Measurements from ENCODE around the gene TBPL1.
A peak's percentile ranks its signal among the peaks of the same experiment; 100 is the strongest.
"Not testable (repeated sequence)": the region's sequence is repeated elsewhere in the genome, so short reads cannot be mapped to it uniquely, and the experiment has no call there.

TBPL1 gene

GRCh38 chr6:133952815-133953633 is at the start of gene TBPL1:
TBPL1 (plus strand) TSS chr6:133953224; CDS start chr6:133980126, 26,902 bp downstream.
- peaks cover 10% of the 10 kb centered on the region for H3K4me1 ChIP-seq (ENCODE audit: control insufficient read depth, insufficient read depth, low read length)

GRCh38 chr6:133903855-133904254 is 49.2 kb upstream of the TBPL1 start:
- Histone ChIP-seq H3K9ac (ENCODE audit: low read length in 2 of 2) (no peak overlapping the region), H3K9me3 (ENCODE audit: control insufficient read depth in 2 of 2, low read length in 2 of 2) (no peaks in the 10 kb centered on the region), H3K27me3 (ENCODE audit: control insufficient read depth in 1 of 2, insufficient read depth in 2 of 2, low read length in 2 of 2) (peaks cover 3 to 5% of the 10 kb centered on the region in 2 donors), H3K4me3 (ENCODE audit: low read length in 2 of 2) (no peak overlapping the region), H3K27ac (ENCODE audit: low read length) (no peak overlapping the region), H3K4me1 (ENCODE audit: control insufficient read depth, insufficient read depth, low read length) (no peaks in the 10 kb centered on the region), H3K36me3 (ENCODE audit: control insufficient read depth in 2 of 2, insufficient read depth in 2 of 2, low read length in 2 of 2) (no peaks in the 10 kb centered on the region)

More at GRCh38 chr6:133952815-133953633, at the start of gene TBPL1:
- Histone ChIP-seq H3K9ac (ENCODE audit: low read length in 2 of 2) (peak within 1 kb of the TSS; percentile 82 to 92), H3K4me3 (ENCODE audit: low read length in 2 of 2) (peak within 1 kb of the TSS; percentile 82 to 98), H3K27me3 (ENCODE audit: control insufficient read depth in 1 of 2, insufficient read depth in 2 of 2, low read length in 2 of 2) (no peaks in the 10 kb centered on the region), H3K36me3 (ENCODE audit: control insufficient read depth in 2 of 2, insufficient read depth in 2 of 2, low read length in 2 of 2) (no peaks in the 10 kb centered on the region), H3K27ac (ENCODE audit: low read length) (peak within 1 kb of the TSS; percentile 84), H3K9me3 (ENCODE audit: control insufficient read depth in 2 of 2, low read length in 2 of 2) (no peaks in the 10 kb centered on the region)

GRCh38 chr6:133906050-133906449 is 47.0 kb upstream of the TBPL1 start:
- Histone ChIP-seq H3K4me1 (ENCODE audit: control insufficient read depth, insufficient read depth, low read length) (no peaks in the 10 kb centered on the region), H3K27me3 (ENCODE audit: control insufficient read depth in 1 of 2, insufficient read depth in 2 of 2, low read length in 2 of 2) (peaks cover 3 to 5% of the 10 kb centered on the region in 2 donors)

GRCh38 chr6:133916650-133917151 is 36.3 kb upstream of the TBPL1 start:
- Histone ChIP-seq H3K9me3 (ENCODE audit: control insufficient read depth in 2 of 2, low read length in 2 of 2) (no peaks in the 10 kb centered on the region), H3K27me3 (ENCODE audit: control insufficient read depth in 1 of 2, insufficient read depth in 2 of 2, low read length in 2 of 2) (no peaks in the 10 kb centered on the region), H3K4me1 (ENCODE audit: control insufficient read depth, insufficient read depth, low read length) (no peaks in the 10 kb centered on the region), H3K27ac (ENCODE audit: low read length) (no peak overlapping the region), H3K9ac (ENCODE audit: low read length in 2 of 2) (no peak overlapping the region), H3K4me3 (ENCODE audit: low read length in 2 of 2) (no peak overlapping the region), H3K36me3 (ENCODE audit: control insufficient read depth in 2 of 2, insufficient read depth in 2 of 2, low read length in 2 of 2) (no peaks in the 10 kb centered on the region)

More at GRCh38 chr6:133906050-133906449, 47.0 kb upstream of the TBPL1 start:
- Histone ChIP-seq H3K9me3 (ENCODE audit: control insufficient read depth in 2 of 2, low read length in 2 of 2) (no peaks in the 10 kb centered on the region), H3K4me3 (ENCODE audit: low read length in 2 of 2) (no peak overlapping the region), H3K9ac (ENCODE audit: low read length in 2 of 2) (no peak overlapping the region), H3K27ac (ENCODE audit: low read length) (no peak overlapping the region), H3K36me3 (ENCODE audit: control insufficient read depth in 2 of 2, insufficient read depth in 2 of 2, low read length in 2 of 2) (no peaks in the 10 kb centered on the region)

- Histone ChIP-seq H3K27me3 (ENCODE audit: control insufficient read depth in 1 of 2, insufficient read depth in 2 of 2, low read length in 2 of 2) (no peaks in the 10 kb centered on the region), H3K9ac (ENCODE audit: low read length in 2 of 2) (no peak overlapping the region), H3K9me3 (ENCODE audit: control insufficient read depth in 2 of 2, low read length in 2 of 2) (no peaks in the 10 kb centered on the region), H3K36me3 (ENCODE audit: control insufficient read depth in 2 of 2, insufficient read depth in 2 of 2, low read length in 2 of 2) (no peaks in the 10 kb centered on the region), H3K27ac (ENCODE audit: low read length) (no peak overlapping the region), H3K4me3 (ENCODE audit: low read length in 2 of 2) (no peak overlapping the region), H3K4me1 (ENCODE audit: control insufficient read depth, insufficient read depth, low read length) (no peaks in the 10 kb centered on the region)
Observed at GRCh38 chr6:133917781-133918180, 35.2 kb upstream of the TBPL1 start.

- Histone ChIP-seq H3K4me1 (ENCODE audit: control insufficient read depth, insufficient read depth, low read length) (no peaks in the 10 kb centered on the region), H3K9ac (ENCODE audit: low read length in 2 of 2) (no peak overlapping the region), H3K4me3 (ENCODE audit: low read length in 2 of 2) (no peak overlapping the region), H3K36me3 (ENCODE audit: control insufficient read depth in 2 of 2, insufficient read depth in 2 of 2, low read length in 2 of 2) (no peaks in the 10 kb centered on the region), H3K9me3 (ENCODE audit: control insufficient read depth in 2 of 2, low read length in 2 of 2) (no peaks in the 10 kb centered on the region), H3K27me3 (ENCODE audit: control insufficient read depth in 1 of 2, insufficient read depth in 2 of 2, low read length in 2 of 2) (no peaks in the 10 kb centered on the region), H3K27ac (ENCODE audit: low read length) (no peak overlapping the region)
Observed at GRCh38 chr6:133918208-133918930, 34.7 kb upstream of the TBPL1 start.

- H3K9me3 ChIP-seq (ENCODE audit: control insufficient read depth in 2 of 2, low read length in 2 of 2) = no peaks in the 10 kb centered on the region
- H3K9ac ChIP-seq (ENCODE audit: low read length in 2 of 2) = no peak overlapping the region
- H3K4me1 ChIP-seq (ENCODE audit: control insufficient read depth, insufficient read depth, low read length) = no peaks in the 10 kb centered on the region
- H3K4me3 ChIP-seq (ENCODE audit: low read length in 2 of 2) = no peak overlapping the region
- H3K27me3 ChIP-seq (ENCODE audit: control insufficient read depth in 1 of 2, insufficient read depth in 2 of 2, low read length in 2 of 2) = no peaks in the 10 kb centered on the region
- no peaks in the 10 kb centered on the region for H3K36me3 ChIP-seq (ENCODE audit: control insufficient read depth in 2 of 2, insufficient read depth in 2 of 2, low read length in 2 of 2)
- no peak overlapping the region for H3K27ac ChIP-seq (ENCODE audit: low read length)
Observed at GRCh38 chr6:133919362-133919761, 33.7 kb upstream of the TBPL1 start.

GRCh38 chr6:133921249-133921859 is 31.7 kb upstream of the TBPL1 start:
- H3K4me1 ChIP-seq (ENCODE audit: control insufficient read depth, insufficient read depth, low read length) = no peaks in the 10 kb centered on the region
- H3K27ac ChIP-seq (ENCODE audit: low read length) = no peak overlapping the region
- no peak overlapping the region for H3K9ac ChIP-seq (ENCODE audit: low read length in 2 of 2)
- no peaks in the 10 kb centered on the region for H3K27me3 ChIP-seq (ENCODE audit: control insufficient read depth in 1 of 2, insufficient read depth in 2 of 2, low read length in 2 of 2)
- no peaks in the 10 kb centered on the region for H3K36me3 ChIP-seq (ENCODE audit: control insufficient read depth in 2 of 2, insufficient read depth in 2 of 2, low read length in 2 of 2)
- no peak overlapping the region for H3K4me3 ChIP-seq (ENCODE audit: low read length in 2 of 2)
- H3K9me3 ChIP-seq (ENCODE audit: control insufficient read depth in 2 of 2, low read length in 2 of 2) = no peaks in the 10 kb centered on the region

- H3K36me3 ChIP-seq (ENCODE audit: control insufficient read depth in 2 of 2, insufficient read depth in 2 of 2, low read length in 2 of 2) = no peaks in the 10 kb centered on the region
- H3K27ac ChIP-seq (ENCODE audit: low read length) = no peak overlapping the region
- peaks cover 0 to 5% of the 10 kb centered on the region in 2 donors for H3K27me3 ChIP-seq (ENCODE audit: control insufficient read depth in 1 of 2, insufficient read depth in 2 of 2, low read length in 2 of 2)
- H3K9me3 ChIP-seq (ENCODE audit: control insufficient read depth in 2 of 2, low read length in 2 of 2) = no peaks in the 10 kb centered on the region
- H3K4me1 ChIP-seq (ENCODE audit: control insufficient read depth, insufficient read depth, low read length) = no peaks in the 10 kb centered on the region
- H3K4me3 ChIP-seq (ENCODE audit: low read length in 2 of 2) = no peak overlapping the region
- H3K9ac ChIP-seq (ENCODE audit: low read length in 2 of 2) = no peak overlapping the region
Observed at GRCh38 chr6:133923938-133924593, 29.0 kb upstream of the TBPL1 start.

GRCh38 chr6:133931221-133931620 is 21.8 kb upstream of the TBPL1 start:
- H3K36me3 ChIP-seq (ENCODE audit: control insufficient read depth in 2 of 2, insufficient read depth in 2 of 2, low read length in 2 of 2); H3K9ac ChIP-seq (ENCODE audit: low read length in 2 of 2); H3K4me1 ChIP-seq (ENCODE audit: control insufficient read depth, insufficient read depth, low read length); H3K27me3 ChIP-seq (ENCODE audit: control insufficient read depth in 1 of 2, insufficient read depth in 2 of 2, low read length in 2 of 2); H3K9me3 ChIP-seq (ENCODE audit: control insufficient read depth in 2 of 2, low read length in 2 of 2); H3K27ac ChIP-seq (ENCODE audit: low read length); H3K4me3 ChIP-seq (ENCODE audit: low read length in 2 of 2): not testable (repeated sequence)
